ENCODE data around the gene TWNK. TPM values are rescaled to one million over a fixed set of nuclear protein-coding genes. Genes with fewer than 3 reads are reported as not detected.

Gene TWNK
- total and polyA plus RNA-seq, 10 of the 15 experiments (the other 5 are each of a cell fraction or from before 2014, with no cell fraction given): 13.6 to 32.8 (median 18.0) TPM

- TF ChIP-seq BCLAF1 (IDR thresholded peaks at IDR 0.05) (no peak), RCOR1 (conservative IDR thresholded peaks at IDR 0.05; ENCODE audit: low read depth, low read length) (no peak), ATF7 (IDR thresholded peaks at IDR 0.05; ENCODE audit: low read depth) (no peak), BRCA1 (IDR thresholded peaks at IDR 0.05; ENCODE audit: low read depth, low read length) (no peak), BACH1 (IDR thresholded peaks at IDR 0.05; ENCODE audit: borderline replicate concordance) (peak; percentile 54; the same call in 1 of the 2 replicates), EP300 (IDR thresholded peaks at IDR 0.05; ENCODE audit: borderline replicate concordance in 1 of 2, control insufficient read depth in 1 of 2, low read depth in 2 of 2, low read length in 2 of 2) (no peak), IRF3 (IDR thresholded peaks at IDR 0.05) (no peak), MLLT1 (IDR thresholded peaks at IDR 0.05) (no peak), WRNIP1 (IDR thresholded peaks at IDR 0.05; ENCODE audit: borderline replicate concordance, low read depth, low read length) (no peak), POLR2AphosphoS2 (IDR thresholded peaks at IDR 0.05; ENCODE audit: low read depth, low read length) (no peak), IRF4 (IDR thresholded peaks at IDR 0.05; ENCODE audit: low read depth, low read length) (no peak), BMI1 (IDR thresholded peaks at IDR 0.05; ENCODE audit: borderline replicate concordance) (no peak), SPI1 (IDR thresholded peaks at IDR 0.05; ENCODE audit: borderline replicate concordance, insufficient read depth, low read depth, low read length) (no peak), HDAC2 (IDR thresholded peaks at IDR 0.05) (0 out of 2 replicates have a peak, but pooled peaks have one; percentile 36), ZNF217 (IDR thresholded peaks at IDR 0.05) (no peak), NR2C1 (IDR thresholded peaks at IDR 0.05) (peak; percentile 99), GATAD2B (conservative IDR thresholded peaks at IDR 0.05; ENCODE audit: low read depth) (peak; percentile 29; the same call in 1 of the 2 replicates), ASH2L (IDR thresholded peaks at IDR 0.05; ENCODE audit: borderline replicate concordance, low read depth) (peak; percentile 83; the same call in 1 of the 2 replicates), JUNB (IDR thresholded peaks at IDR 0.05) (no peak), CBX3 (IDR thresholded peaks at IDR 0.05; ENCODE audit: borderline replicate concordance, low read depth) (no peak), CBX5 (IDR thresholded peaks at IDR 0.05; ENCODE audit: low read depth) (no peak), IKZF1 (conservative IDR thresholded peaks at IDR 0.05) (peak; percentile 75), PKNOX1 (IDR thresholded peaks at IDR 0.05) (peak; percentile 66; the same call in 1 of the 2 replicates), TCF12 (IDR thresholded peaks at IDR 0.05; ENCODE audit: low read depth, low read length) (no peak), YY1 (IDR thresholded peaks at IDR 0.05; ENCODE audit: low read depth, low read length) (peak; percentile 47; the same call in 1 of the 2 replicates)
Observed at GRCh38 chr10:100986952-100987684, at the start of gene TWNK, which contains the start of gene MRPL43 (continued).
